NCI-H2196 treated with DMSO at 0.1 percent for 48 hours (cell line): ENCODE data around the gene ASTN2.
"Not testable (repeated sequence)": the region's sequence is repeated elsewhere in the genome, so short reads cannot be mapped to it uniquely, and the experiment has no call there.

Source experiments
- DNase-seq: peaks from one replicate; lab custom pipeline; 2025; ENCODE audit not compliant: unreplicated experiment; lab: John Stamatoyannopoulos, UW

ASTN2 gene

DNA sequence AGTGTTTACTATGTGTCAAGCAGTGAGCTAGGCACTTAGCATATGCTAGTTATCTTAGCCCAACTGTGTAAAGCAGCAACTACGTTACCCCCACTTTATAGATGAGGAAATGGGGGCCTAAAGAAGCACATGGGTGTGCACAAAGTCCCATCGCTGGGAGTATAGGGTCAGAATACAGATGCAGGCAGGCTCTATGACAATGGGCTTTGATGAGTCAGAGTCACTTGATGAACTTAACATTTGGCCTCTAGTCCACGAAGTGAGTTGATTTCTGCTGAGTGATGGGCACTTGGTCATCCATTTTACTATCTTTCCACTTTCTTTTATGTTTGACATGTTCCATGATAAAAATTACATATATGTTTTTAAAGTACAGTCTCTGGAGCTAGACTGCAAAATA lies 523.4 kb downstream of the ASTN2 start:
- no peak for DNase-seq

GRCh38 chr9:116888476-116888875 lies 526.4 kb downstream of the ASTN2 start:
- DNase-seq: not testable (repeated sequence)

DNA sequence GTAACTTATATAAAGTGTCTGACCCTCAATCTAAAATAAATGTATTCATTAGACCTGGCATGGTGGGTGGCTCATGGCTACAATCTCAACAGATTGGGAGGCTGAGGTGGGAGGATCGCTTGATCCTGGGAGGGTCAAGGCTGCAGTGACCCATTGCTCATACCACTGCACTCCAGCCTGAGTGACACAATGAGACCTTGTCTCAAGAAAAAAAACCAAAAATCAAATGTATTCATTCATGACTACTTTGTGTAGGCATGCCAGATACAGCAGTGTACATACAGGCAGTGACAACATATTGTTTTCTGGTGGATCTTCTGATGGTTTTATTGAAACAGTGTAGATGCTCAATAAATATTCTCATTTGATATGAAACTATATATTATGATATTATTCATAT lies 526.8 kb downstream of the ASTN2 start:
- no peak for DNase-seq

DNA sequence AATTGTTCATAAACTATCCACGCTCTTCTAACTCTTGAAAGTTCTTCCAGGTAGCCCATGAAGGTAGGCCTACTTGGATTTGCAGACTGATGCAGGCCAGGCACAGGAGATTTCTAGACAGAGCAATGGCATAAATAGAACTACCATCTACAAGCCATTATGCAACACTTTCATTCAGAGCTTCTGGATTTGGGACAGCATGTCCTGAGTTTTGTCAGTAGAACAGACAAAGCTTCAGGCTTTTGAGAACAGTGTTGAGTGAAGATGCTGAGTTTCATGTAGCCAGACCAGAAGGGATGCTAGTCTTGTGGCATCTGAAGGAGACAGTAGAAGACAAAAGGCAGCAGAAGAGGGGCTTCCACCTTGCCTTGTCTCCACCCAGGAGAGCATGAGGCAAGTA lies 531.2 kb downstream of the ASTN2 start:
- DNase-seq: no peak

DNA sequence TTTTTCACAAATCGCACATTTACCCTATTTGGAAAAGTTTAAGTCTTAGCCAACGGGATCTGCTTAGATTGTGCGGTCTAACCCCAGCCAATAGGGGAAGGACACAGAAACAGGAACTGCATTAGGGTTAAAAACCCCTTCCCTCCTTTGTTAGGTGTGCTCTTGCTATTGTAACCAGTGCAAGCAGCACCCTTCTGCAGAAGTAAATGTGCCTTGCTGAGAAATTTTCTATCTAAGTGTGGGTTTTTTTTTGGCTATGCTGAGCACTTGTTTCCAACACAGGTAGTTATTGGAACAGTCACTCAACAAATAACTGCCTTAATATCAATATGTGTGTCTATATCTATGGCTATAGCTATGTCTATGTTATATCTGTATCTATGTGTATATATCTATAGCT lies 537.8 kb downstream of the ASTN2 start:
- no peak for DNase-seq

DNA sequence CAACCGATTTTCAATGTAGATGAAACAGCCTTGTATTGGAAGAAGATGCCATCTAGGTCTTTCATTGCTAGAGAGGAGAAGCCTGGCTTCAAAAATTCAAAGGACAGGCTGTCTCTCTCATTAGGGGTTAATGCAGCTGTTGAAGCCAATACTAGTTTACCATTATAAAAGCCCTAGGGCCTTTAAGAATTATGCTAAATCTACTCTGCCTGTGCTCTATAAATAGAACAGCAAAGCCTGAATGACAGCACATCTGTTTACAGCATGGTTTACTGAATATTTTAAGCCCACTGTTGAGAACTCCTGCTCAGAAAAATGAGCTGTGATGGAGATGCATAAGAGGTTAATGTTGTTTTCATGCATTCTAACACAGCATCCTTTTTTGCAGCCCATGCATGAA lies 539.3 kb downstream of the ASTN2 start:
- DNase-seq: no peak

GRCh38 chr9:116873937-116874914 lies 540.6 kb downstream of the ASTN2 start:
- DNase-seq: no peak

DNA sequence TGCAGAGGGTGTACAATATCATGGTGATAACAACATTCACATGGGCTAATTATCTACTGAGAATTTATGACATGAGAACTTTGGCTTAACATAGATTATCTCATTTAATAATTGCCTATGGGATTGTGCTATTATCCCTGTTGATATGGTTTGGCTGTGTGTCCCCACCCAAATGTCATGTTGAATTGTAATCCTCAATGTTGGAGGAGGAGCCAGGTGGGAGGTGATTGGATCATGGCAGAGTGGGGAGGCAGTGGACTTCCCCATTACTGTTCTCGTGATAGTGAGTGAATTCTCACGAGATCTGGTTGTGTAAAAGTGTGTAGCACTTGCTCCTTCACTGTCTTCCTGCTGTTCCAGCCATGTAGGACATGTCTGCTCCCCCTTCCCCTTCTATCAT lies 541.4 kb downstream of the ASTN2 start:
- no peak for DNase-seq

DNA sequence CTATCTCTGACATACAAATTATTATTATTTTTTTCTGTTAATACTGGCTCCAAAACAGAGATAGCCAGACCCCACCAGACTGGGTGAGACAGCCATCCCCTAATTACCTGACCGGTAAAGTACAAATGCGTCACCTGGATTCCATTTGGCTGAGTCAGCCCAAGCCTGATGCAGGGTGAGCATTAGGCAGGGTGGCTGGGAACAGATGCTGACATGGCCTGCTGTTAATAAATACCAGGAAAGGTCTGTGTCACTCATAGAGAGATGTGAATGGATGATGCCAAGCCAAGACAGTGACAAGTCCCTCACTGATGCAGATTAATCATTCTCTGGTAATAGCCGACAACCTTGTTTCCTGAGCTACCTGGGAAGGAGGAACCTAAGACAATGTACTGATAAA lies 544.3 kb downstream of the ASTN2 start:
- DNase-seq: no peak

DNA sequence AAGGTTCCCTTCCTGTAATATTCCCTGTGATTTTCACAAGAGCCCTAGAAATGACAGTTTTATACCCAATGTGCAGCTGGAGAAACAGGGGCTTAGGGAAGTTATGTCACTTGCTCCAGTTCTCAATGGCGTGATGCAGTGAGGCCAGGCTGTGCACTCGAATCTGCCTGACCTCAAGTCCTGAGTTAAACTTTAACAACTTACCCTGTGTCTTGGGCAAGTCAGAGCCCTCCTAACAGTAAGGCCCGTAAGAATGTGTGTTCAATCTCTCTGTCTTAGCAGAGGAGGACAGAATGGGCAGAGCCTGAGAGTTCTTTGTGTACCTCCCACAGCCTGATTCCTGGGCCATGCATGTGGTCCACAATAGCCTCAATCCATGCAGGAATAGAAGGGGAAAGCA lies 546.7 kb downstream of the ASTN2 start:
- no peak for DNase-seq

- no peak for DNase-seq
Measured at GRCh38 chr9:116861321-116861720, 553.5 kb downstream of the ASTN2 start.

DNA sequence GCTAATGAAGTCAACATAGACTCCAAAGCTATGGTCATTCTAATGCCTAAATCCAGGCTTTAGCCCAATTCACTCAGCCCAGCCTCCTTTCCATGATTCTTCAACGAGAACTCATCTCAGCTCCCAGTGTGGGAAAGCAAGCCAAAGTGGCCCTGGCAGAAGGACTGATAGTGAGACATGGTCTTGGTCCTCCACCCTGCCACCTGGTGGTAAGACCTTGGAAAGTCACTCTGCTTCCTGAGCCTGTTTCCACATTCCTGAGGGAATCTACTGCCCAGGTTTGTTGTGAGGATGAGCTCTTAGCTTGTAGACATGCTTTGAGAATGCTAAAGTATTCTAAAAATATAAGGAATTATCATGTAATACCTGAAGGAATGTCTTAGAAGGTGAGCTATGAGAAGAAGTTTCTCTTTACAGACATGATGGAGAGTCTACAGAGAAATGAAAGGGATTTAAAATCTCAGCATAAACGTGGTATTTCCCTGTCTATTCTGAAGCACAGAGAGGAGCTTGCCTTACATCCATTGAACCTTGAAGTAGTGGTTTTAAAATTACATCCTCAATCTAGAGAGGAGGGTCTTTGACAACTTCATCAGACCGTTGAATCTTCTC lies 554.2 kb downstream of the ASTN2 start:
- DNase-seq: peak; percentile 21

- DNase-seq: peak; percentile 50
Measured at GRCh38 chr9:116859763-116860162, 555.1 kb downstream of the ASTN2 start.

DNA sequence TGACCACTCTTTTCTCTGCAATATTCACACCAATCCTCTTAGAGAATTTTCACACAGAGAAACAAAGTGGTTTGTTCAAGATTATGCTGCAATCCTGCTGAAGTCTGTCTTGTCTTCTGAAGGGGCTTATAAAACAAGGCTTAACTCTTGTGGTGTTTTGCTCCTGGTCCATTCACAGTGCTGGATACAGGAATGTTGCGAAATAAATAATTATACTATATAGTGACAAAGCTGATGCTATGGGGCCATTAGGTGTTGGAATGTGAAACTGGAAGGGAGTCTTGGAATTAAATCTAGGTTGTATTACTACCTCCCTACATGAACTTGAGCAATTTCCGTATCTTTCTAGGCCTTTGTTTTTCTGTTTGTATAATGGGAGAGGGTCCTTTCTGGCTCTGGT lies 557.5 kb downstream of the ASTN2 start:
- DNase-seq: no peak

DNA sequence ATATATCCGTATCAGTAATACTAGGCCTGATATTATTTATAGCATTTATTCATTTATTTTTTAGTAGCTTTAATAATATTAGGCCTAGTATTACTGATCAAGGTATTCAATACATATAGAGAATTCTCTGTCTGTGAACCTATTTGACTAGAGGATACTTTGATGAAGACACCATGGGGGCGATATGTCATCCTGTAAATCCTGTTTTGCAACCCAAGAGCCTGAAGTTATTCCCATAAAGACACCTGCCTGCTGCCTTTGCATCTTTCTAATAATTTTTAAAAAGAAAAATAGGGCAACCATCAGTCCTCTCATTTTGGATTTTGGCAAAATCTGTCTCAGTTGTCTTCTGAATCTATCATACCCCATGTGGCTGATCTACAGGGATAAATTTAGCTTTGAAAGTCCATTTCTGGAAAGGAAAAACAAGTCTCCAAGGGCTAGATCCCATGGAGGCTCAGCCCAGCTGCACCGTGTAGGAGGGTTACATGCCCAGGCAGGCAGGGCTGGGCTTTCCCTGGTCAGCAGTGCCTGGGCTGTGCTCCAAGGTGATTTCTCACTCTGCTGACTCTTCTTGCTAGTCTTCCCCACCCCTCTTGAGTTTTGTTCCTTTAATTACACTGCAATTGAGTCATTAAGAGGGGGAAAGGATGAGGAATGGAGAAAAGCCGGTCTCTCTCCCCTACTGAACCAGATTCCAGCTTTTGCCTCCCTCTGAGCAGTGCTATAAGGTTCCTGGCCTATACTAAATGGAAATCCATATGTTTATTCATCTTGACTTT lies 558.8 kb downstream of the ASTN2 start:
- DNase-seq: peak; percentile 8

DNA sequence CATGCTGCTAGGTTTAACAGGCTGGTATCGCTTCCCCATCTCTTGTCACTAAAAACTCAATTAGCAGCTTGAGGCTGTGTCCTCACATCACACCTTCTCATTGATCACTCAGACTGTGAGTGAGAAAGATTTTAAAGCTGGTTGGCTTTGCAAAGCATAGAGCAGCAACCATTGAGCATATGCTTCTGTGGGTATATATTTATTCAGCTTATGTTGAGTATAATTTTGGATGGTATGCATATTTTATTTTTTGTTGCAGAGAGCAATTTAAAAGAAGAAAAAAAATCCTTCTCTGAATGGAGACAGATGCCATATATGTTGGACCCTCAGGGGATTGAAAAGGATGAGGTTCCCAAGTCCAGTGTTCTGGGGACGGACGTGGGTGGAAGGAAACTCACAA lies 565.1 kb downstream of the ASTN2 start:
- DNase-seq: no peak

DNA sequence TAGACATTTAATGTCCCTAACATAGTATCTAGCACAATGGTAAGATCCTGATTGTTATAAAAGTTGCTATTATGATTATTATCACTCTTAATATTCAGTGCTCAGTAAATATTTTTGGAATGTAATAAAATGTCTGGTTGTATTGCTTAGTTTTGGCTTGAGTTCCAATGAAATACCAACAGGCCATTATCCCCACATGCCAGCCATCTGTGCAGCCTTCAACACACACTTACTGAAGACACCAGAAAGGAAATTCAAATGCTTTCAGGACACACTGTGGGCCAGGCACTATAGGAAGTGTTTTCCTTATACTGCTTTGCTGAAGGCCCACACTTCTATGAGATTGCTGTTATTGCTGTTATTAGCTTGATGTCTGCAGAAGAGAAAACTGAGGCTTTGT lies 570.2 kb downstream of the ASTN2 start:
- no peak for DNase-seq

GRCh38 chr9:116843863-116844620 lies 570.8 kb downstream of the ASTN2 start:
- no peak for DNase-seq

DNA sequence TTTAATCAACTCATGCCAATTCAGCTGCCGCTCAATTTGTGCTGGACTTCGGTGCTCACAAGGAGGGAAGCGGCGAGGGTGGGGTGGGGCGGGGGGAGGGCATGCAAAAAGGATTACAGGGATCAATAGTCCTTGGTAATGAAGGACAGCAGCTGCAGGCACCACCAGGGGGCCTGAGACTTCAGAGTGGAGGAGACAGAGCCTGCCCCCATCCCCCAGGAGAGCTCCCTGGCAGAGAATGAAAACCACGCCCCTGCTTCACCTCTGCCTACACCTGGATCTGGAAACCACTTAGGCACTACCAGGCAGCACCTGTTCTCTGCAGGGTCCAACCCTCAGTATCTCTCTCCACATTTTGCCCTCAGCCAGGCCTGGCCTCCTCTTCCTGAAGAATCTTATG lies 572.2 kb downstream of the ASTN2 start:
- DNase-seq: peak; percentile 23

DNA sequence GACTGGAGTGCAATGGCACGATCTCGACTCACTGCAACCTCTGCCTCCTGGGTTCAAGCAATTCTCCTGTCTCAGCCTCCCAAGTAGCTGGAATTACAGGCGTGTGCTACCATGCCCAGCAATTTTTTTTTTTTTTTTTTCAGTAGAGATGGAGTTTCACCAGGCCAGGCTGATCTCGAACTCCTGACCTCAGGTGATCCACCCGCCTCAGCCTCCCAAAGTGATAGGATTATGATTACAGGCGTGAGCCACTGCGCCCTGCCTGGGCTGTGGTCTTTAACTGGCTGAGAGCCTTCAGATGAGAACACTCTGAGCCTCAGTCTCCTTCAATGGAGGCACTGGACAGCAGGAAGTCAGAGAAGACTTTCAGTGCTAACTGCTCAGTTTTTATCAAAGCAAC lies 576.4 kb downstream of the ASTN2 start:
- DNase-seq: not testable (repeated sequence)
